Activated T-helper 1 cell treated with anti-CD3 and anti-CD28 coated beads, Interleukin-12 subunit alpha, Interleukin-12 subunit beta, Interleukin-2, Interleukin-4 antibody, amounts not matched to agents 30 ng/mL and 10 ng/mL and 1 ng/mL, durations not matched to agents 14 hours and 24 hours and 36 hours (primary cell): ENCODE results near the gene PDSS2. TPM values are rescaled to one million over a fixed set of nuclear protein-coding genes. Genes with fewer than 3 reads are reported as not detected.
"Not testable (repeated sequence)": the region's sequence is repeated elsewhere in the genome, so short reads cannot be mapped to it uniquely, and the experiment has no call there.

Source experiments
- DNase-seq: peaks from one replicate; pipeline ENCODE4 v3.0.0; 2021; ENCODE audit warnings: low spot score
- H3K27ac Mint-ChIP-seq: one replicate; pipeline ENCODE4 v1.8.0; 2021; ENCODE audit warnings: mild to moderate bottlenecking, mixed read lengths
- H3K27me3 Mint-ChIP-seq: one replicate; pipeline ENCODE4 v1.8.0; 2022; ENCODE audit warnings: mild to moderate bottlenecking, moderate library complexity, mixed read lengths; ENCODE audit not compliant: insufficient read depth
- H3K36me3 Mint-ChIP-seq: one replicate; pipeline ENCODE4 v1.8.0; 2021; ENCODE audit warnings: low read depth, mixed read lengths
- H3K4me1 Mint-ChIP-seq: one replicate; pipeline ENCODE4 v1.8.0; 2021; ENCODE audit warnings: low read depth, mixed read lengths
- H3K4me3 Mint-ChIP-seq: one replicate; pipeline ENCODE4 v1.8.0; 2021; ENCODE audit warnings: mild to moderate bottlenecking, moderate library complexity, mixed read lengths
- H3K9me3 Mint-ChIP-seq: one replicate; pipeline ENCODE4 v1.8.0; 2021; ENCODE audit warnings: mixed read lengths
- intact Hi-C: fragments of 100-400 bp; cut with micrococcal nuclease; formaldehyde crosslinking; loops from one replicate; pipeline ENCODE4 v1.15.1; 2024
- total RNA-seq: library from RNA; stranded (reverse); gene quantifications from 2 replicates; pipeline ENCODE4 v1.2.3, GENCODE V29; 2022

The PDSS2 gene
- total RNA-seq, 1 donor from 2014 or later: 11.8 TPM

- no peaks in the 10 kb centered on the region for H3K27me3 Mint-ChIP-seq
- intact Hi-C loops: no loop called here
- no peaks in the 10 kb centered on the region for H3K9me3 Mint-ChIP-seq
Measured at GRCh38 chr6:107284805-107285204, 174.6 kb downstream of the PDSS2 start.

GRCh38 chr6:107280791-107281190, 178.6 kb downstream of the PDSS2 start:
- Mint-ChIP-seq H3K27me3 (no peaks in the 10 kb centered on the region), H3K4me1 (no peaks in the 10 kb centered on the region), H3K9me3 (no peaks in the 10 kb centered on the region), H3K36me3 (no peaks in the 10 kb centered on the region), H3K27ac (no peak overlapping the region), H3K4me3 (no peak overlapping the region)
- no peak for DNase-seq
- intact Hi-C loops: no loop called here

More at GRCh38 chr6:107284805-107285204, 174.6 kb downstream of the PDSS2 start:
- Mint-ChIP-seq H3K4me1 (no peaks in the 10 kb centered on the region), H3K4me3 (no peak overlapping the region), H3K27ac (no peak overlapping the region), H3K36me3 (no peaks in the 10 kb centered on the region)
- DNase-seq: no peak

GRCh38 chr6:107280001-107280400, 179.4 kb downstream of the PDSS2 start:
- H3K27ac Mint-ChIP-seq, DNase-seq, H3K36me3 Mint-ChIP-seq, intact Hi-C loops, H3K27me3 Mint-ChIP-seq, H3K4me1 Mint-ChIP-seq, H3K4me3 Mint-ChIP-seq, H3K9me3 Mint-ChIP-seq: not testable (repeated sequence)

- H3K36me3 Mint-ChIP-seq: no peaks in the 10 kb centered on the region
- no peaks in the 10 kb centered on the region for H3K9me3 Mint-ChIP-seq
- DNase-seq: no peak
- H3K4me3 Mint-ChIP-seq: no peak overlapping the region
- no peaks in the 10 kb centered on the region for H3K4me1 Mint-ChIP-seq
- no peaks in the 10 kb centered on the region for H3K27me3 Mint-ChIP-seq
- intact Hi-C loops: no loop called here
- no peak overlapping the region for H3K27ac Mint-ChIP-seq
Measured at GRCh38 chr6:107275330-107275865, 184.0 kb downstream of the PDSS2 start.

GRCh38 chr6:107274288-107274687, 185.1 kb downstream of the PDSS2 start:
- Mint-ChIP-seq H3K27ac (no peak overlapping the region), H3K36me3 (no peaks in the 10 kb centered on the region), H3K4me3 (no peak overlapping the region), H3K9me3 (no peaks in the 10 kb centered on the region), H3K27me3 (no peaks in the 10 kb centered on the region), H3K4me1 (no peaks in the 10 kb centered on the region)
- no peak for DNase-seq
- intact Hi-C loops: no loop called here

GRCh38 chr6:107272246-107272645, 187.1 kb downstream of the PDSS2 start:
- H3K9me3 Mint-ChIP-seq: no peaks in the 10 kb centered on the region
- no peaks in the 10 kb centered on the region for H3K36me3 Mint-ChIP-seq

GRCh38 chr6:107271208-107271790, 188.1 kb downstream of the PDSS2 start:
- no peak overlapping the region for H3K27ac Mint-ChIP-seq
- no peaks in the 10 kb centered on the region for H3K4me1 Mint-ChIP-seq
- intact Hi-C loops: no loop called here
- H3K9me3 Mint-ChIP-seq: no peaks in the 10 kb centered on the region
- no peaks in the 10 kb centered on the region for H3K36me3 Mint-ChIP-seq
- DNase-seq: no peak
- H3K27me3 Mint-ChIP-seq: no peaks in the 10 kb centered on the region
- no peak overlapping the region for H3K4me3 Mint-ChIP-seq

More at GRCh38 chr6:107272246-107272645, 187.1 kb downstream of the PDSS2 start:
- Mint-ChIP-seq H3K4me3 (no peak overlapping the region), H3K27ac (no peak overlapping the region), H3K4me1 (no peaks in the 10 kb centered on the region), H3K27me3 (no peaks in the 10 kb centered on the region)
- no peak for DNase-seq
- intact Hi-C loops: no loop called here

GRCh38 chr6:107267634-107268033, 191.7 kb downstream of the PDSS2 start:
- no peak for DNase-seq
- Mint-ChIP-seq H3K4me3 (no peak overlapping the region), H3K27ac (no peak overlapping the region), H3K36me3 (no peaks in the 10 kb centered on the region), H3K4me1 (no peaks in the 10 kb centered on the region), H3K27me3 (no peaks in the 10 kb centered on the region), H3K9me3 (no peaks in the 10 kb centered on the region)
- intact Hi-C loops: no loop called here

GRCh38 chr6:107267006-107267405, 192.4 kb downstream of the PDSS2 start:
- intact Hi-C loops: no loop called here
- Mint-ChIP-seq H3K27ac (no peak overlapping the region), H3K9me3 (no peaks in the 10 kb centered on the region)

GRCh38 chr6:107266563-107266962, 192.8 kb downstream of the PDSS2 start:
- intact Hi-C loops: no loop called here
- Mint-ChIP-seq H3K27ac (no peak overlapping the region), H3K4me1 (no peaks in the 10 kb centered on the region), H3K9me3 (no peaks in the 10 kb centered on the region), H3K4me3 (no peak overlapping the region), H3K36me3 (peaks cover 2% of the 10 kb centered on the region), H3K27me3 (no peaks in the 10 kb centered on the region)
- no peak for DNase-seq

More at GRCh38 chr6:107267006-107267405, 192.4 kb downstream of the PDSS2 start:
- H3K4me1 Mint-ChIP-seq: no peaks in the 10 kb centered on the region
- no peak for DNase-seq
- peaks cover 2% of the 10 kb centered on the region for H3K36me3 Mint-ChIP-seq
- H3K27me3 Mint-ChIP-seq: no peaks in the 10 kb centered on the region
- H3K4me3 Mint-ChIP-seq: no peak overlapping the region

- Mint-ChIP-seq H3K9me3 (no peaks in the 10 kb centered on the region), H3K36me3 (peaks cover 2% of the 10 kb centered on the region), H3K4me1 (no peaks in the 10 kb centered on the region), H3K4me3 (no peak overlapping the region), H3K27me3 (no peaks in the 10 kb centered on the region), H3K27ac (no peak overlapping the region)
- intact Hi-C loops: no loop called here
- no peak for DNase-seq
Measured at GRCh38 chr6:107264357-107264840, 195.0 kb downstream of the PDSS2 start.

- peaks cover 2% of the 10 kb centered on the region for H3K36me3 Mint-ChIP-seq
- H3K4me3 Mint-ChIP-seq: no peak overlapping the region
- no peaks in the 10 kb centered on the region for H3K9me3 Mint-ChIP-seq
- H3K27ac Mint-ChIP-seq: no peak overlapping the region
- H3K27me3 Mint-ChIP-seq: peaks cover 1% of the 10 kb centered on the region
- intact Hi-C loops: no loop called here
- no peak for DNase-seq
- H3K4me1 Mint-ChIP-seq: no peaks in the 10 kb centered on the region
Measured at GRCh38 chr6:107259951-107260350, 199.4 kb downstream of the PDSS2 start.

- no peaks in the 10 kb centered on the region for H3K36me3 Mint-ChIP-seq
- H3K4me3 Mint-ChIP-seq: no peak overlapping the region
- H3K9me3 Mint-ChIP-seq: no peaks in the 10 kb centered on the region
- no peak for DNase-seq
- peaks cover 2% of the 10 kb centered on the region for H3K27me3 Mint-ChIP-seq
- H3K4me1 Mint-ChIP-seq: no peaks in the 10 kb centered on the region
- intact Hi-C loops: no loop called here
- H3K27ac Mint-ChIP-seq: no peak overlapping the region
Measured at GRCh38 chr6:107248147-107248546, 211.2 kb downstream of the PDSS2 start.
